B cell (primary cell): ENCODE results near the gene TSNAX. TPM values are rescaled to one million over a fixed set of nuclear protein-coding genes. Genes with fewer than 3 reads are reported as not detected.

Experiments used
- ATAC-seq: fragments of 200-7000 bp; cut with Tn5 transposase; one replicate; pipeline ENCODE4 v1.10.0; 2021; ENCODE audit warnings: low read depth, mild to moderate bottlenecking, moderate number of reproducible peaks, moderate library complexity
- CTCF ChIA-PET: fragments of 350-600 bp; sonication (Branson Sonifier 250); formaldehyde crosslinking; loops from one replicate; lab custom pipeline; 2021; ENCODE audit warnings: antibody characterized with exemption, inconsistent platforms; lab: Charles Lee
- POLR2A ChIA-PET: fragments of 350-600 bp; sonication (Branson Sonifier 250); formaldehyde crosslinking; loops from one replicate; lab custom pipeline; 2021; ENCODE audit warnings: antibody characterized with exemption; lab: Charles Lee
- DNase-seq: peaks from one replicate; pipeline ENCODE4 v3.0.0; 2013
- H2AFZ ChIP-seq: 2 replicates; pipeline ENCODE4 v1.6.1; 2012; ENCODE audit warnings: mild to moderate bottlenecking, low read depth, low read length; ENCODE audit not compliant: insufficient read depth, poor library complexity, severe bottlenecking
- H3K27ac ChIP-seq, 2 donors: 1 replicate in 1 of 2; 2 replicates in 1 of 2; pipeline ENCODE4 v1.5.1; 2012 to 2013; ENCODE audit warnings: low read length in 2 of 2, mild to moderate bottlenecking in 2 of 2, moderate library complexity in 1 of 2
- H3K27me3 ChIP-seq, 4 experiments: fragments of 200-600 bp in 1 of 4; sonication (generic) in 1 of 4; replicated peaks in 1 of 4; 1 replicate in 2 of 4; 2 replicates in 2 of 4; pipeline versions ENCODE4 v1.6.1 to v1.7.0; 2013 to 2016; ENCODE audit warnings: low read length in 3 of 4, mild to moderate bottlenecking in 2 of 4, mixed read lengths in 1 of 4, moderate library complexity in 1 of 4; ENCODE audit not compliant: insufficient read depth in 4 of 4, control insufficient read depth in 3 of 4; ENCODE audit errors: control extremely low read depth in 1 of 4
- H3K36me3 ChIP-seq, 2 experiments: replicated peaks in 1 of 2; 1 replicate in 1 of 2; 2 replicates in 1 of 2; pipeline versions ENCODE4 v1.6.1 to v1.7.1; 2013; ENCODE audit warnings: low read length in 1 of 2; ENCODE audit not compliant: insufficient read depth in 2 of 2, control insufficient read depth in 1 of 2; ENCODE audit errors: control extremely low read depth in 1 of 2, extremely low read depth in 1 of 2
- H3K4me1 ChIP-seq, 2 donors: fragments of 200-600 bp in 1 of 2; sonication (generic) in 1 of 2; 1 replicate in 1 of 2; 2 replicates in 1 of 2; pipeline versions ENCODE4 v1.5.1 to v1.6.1; 2013 to 2017; ENCODE audit warnings: low read length in 2 of 2; ENCODE audit not compliant: control insufficient read depth in 2 of 2, insufficient read depth in 2 of 2
- H3K4me2 ChIP-seq: replicated peaks from 2 replicates; pipeline ENCODE3; 2012; ENCODE audit warnings: mild to moderate bottlenecking, low read depth, low read length; ENCODE audit not compliant: poor library complexity, severe bottlenecking
- H3K4me3 ChIP-seq, 5 experiments: fragments of 200-600 bp in 1 of 5; sonication (generic) in 1 of 5; 1 replicate in 3 of 5; 2 replicates in 2 of 5; pipeline versions ENCODE4 v1.5.1 to v1.7.0; 2011 to 2016; ENCODE audit warnings: low read length in 4 of 5, mild to moderate bottlenecking in 4 of 5, low read depth in 2 of 5, control low read depth in 1 of 5, moderate library complexity in 1 of 5; ENCODE audit not compliant: insufficient read depth in 1 of 5; ENCODE audit errors: control extremely low read depth in 1 of 5, extremely low read depth in 1 of 5
- H3K79me2 ChIP-seq: fragments of 200-600 bp; sonication (generic); one replicate; pipeline ENCODE4 v1.6.0; 2016; ENCODE audit warnings: low read length; ENCODE audit not compliant: control insufficient read depth, insufficient read depth
- H3K9ac ChIP-seq: fragments of 200-600 bp; sonication (generic); 2 replicates; pipeline ENCODE4 v1.6.1; 2017; ENCODE audit warnings: mild to moderate bottlenecking, low read length, moderate library complexity
- H3K9me3 ChIP-seq, 3 donors: one replicate each; pipeline versions ENCODE4 v1.6.1 to v1.7.1; 2013; ENCODE audit warnings: low read length in 2 of 3; ENCODE audit not compliant: control insufficient read depth in 2 of 3, insufficient read depth in 1 of 3; ENCODE audit errors: control extremely low read depth in 1 of 3
- H4K20me1 ChIP-seq: 2 replicates; pipeline ENCODE4 v1.6.0; 2012; ENCODE audit warnings: mild to moderate bottlenecking, low read length; ENCODE audit not compliant: insufficient read depth, control insufficient read depth, poor library complexity, severe bottlenecking
- H3K27ac Mint-ChIP-seq: one replicate; pipeline ENCODE4 v1.8.0; 2021; ENCODE audit warnings: mixed read lengths
- H3K27me3 Mint-ChIP-seq: one replicate; pipeline ENCODE4 v1.8.0; 2021; ENCODE audit warnings: mixed read lengths
- H3K4me1 Mint-ChIP-seq: one replicate; pipeline ENCODE4 v1.8.0; 2021; ENCODE audit warnings: mixed read lengths
- H3K4me3 Mint-ChIP-seq: one replicate; pipeline ENCODE4 v1.8.0; 2021; ENCODE audit warnings: mixed read lengths
- H3K9me3 Mint-ChIP-seq: one replicate; pipeline ENCODE4 v1.8.0; 2022; ENCODE audit warnings: mixed read lengths; ENCODE audit not compliant: insufficient read depth
- EZH2 ChIP-seq: IDR thresholded peaks from 2 replicates; pipeline ENCODE4 v1.6.1; 2012; ENCODE audit warnings: borderline replicate concordance, low read depth, mild to moderate bottlenecking, moderate library complexity, low read length; ENCODE audit not compliant: insufficient read depth, poor library complexity, severe bottlenecking
- WGBS: methylation state at CpG from one replicate; pipeline ENCODE4 v1.1.5; 2013; ENCODE audit warnings: missing lambda C conversion rate; ENCODE audit not compliant: insufficient coverage; 5-methylcytosine and 5-hydroxymethylcytosine counted together
- intact Hi-C: fragments of 100-400 bp; cut with micrococcal nuclease; formaldehyde crosslinking; loops from one replicate; pipeline ENCODE4 v1.10.0; 2022
- polyA plus RNA-seq: library from polyadenylated mRNA; depleted of rRNA; stranded (reverse); fragments of >200 nt; gene quantifications from 2 replicates; pipeline ENCODE4 v1.2.3, GENCODE V29; 2012
- total RNA-seq, 2 donors: library from RNA; stranded (reverse); fragments of 120-200 nt in 1 of 2; gene quantifications; 1 replicate in 1 of 2; 2 replicates in 1 of 2; pipeline versions ENCODE4 v1.2.3 to v1.2.4, GENCODE V29; 2013 to 2022
- TF ChIP-seq, protein P1 (sequence below): fragments of 200-600 bp; IDR thresholded peaks from one replicate; pipeline ENCODE4 v1.8.0; 2022; ENCODE audit warnings: antibody characterized with exemption, mild to moderate bottlenecking

The TSNAX gene
- total and polyA plus RNA-seq, 2 donors (not counting 1 experiment from before 2014, with no cell fraction given): 9.0 to 41.4 TPM

DNA sequence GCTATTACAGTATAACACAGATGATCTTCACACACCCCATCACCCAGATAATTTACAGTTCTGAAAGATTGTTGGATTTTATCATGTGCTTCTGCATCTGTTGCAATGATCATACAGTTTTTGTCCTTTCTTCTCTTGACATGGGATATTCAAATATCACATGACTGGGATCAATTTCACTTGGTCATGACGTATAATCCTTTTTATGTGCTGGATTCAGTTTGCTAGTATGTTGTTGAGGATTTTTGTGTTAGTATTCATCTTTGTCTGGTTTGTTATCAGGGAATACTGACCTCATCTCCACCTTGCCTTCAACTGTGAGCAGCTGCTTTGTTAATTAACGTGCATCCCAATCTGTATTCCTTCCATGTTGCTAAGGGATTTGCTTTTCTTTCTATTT lies 53.4 kb downstream of the TSNAX start:
- Histone ChIP-seq H3K27me3 (no peaks in the 10 kb centered on the region), H2AFZ (no peak overlapping the region), H3K9ac (no peak overlapping the region), H3K4me2 (no peak overlapping the region), H3K36me3 (no peaks in the 10 kb centered on the region), H3K9me3 (no peaks in the 10 kb centered on the region), H3K79me2 (no peaks in the 10 kb centered on the region), H4K20me1 (no peaks in the 10 kb centered on the region), H3K4me1 (no peaks in the 10 kb centered on the region), H3K27ac (no peak overlapping the region), H3K4me3 (no peak overlapping the region)
- Mint-ChIP-seq H3K9me3 (no peaks in the 10 kb centered on the region), H3K27me3 (no peaks in the 10 kb centered on the region), H3K4me1 (peaks cover 4% of the 10 kb centered on the region), H3K4me3 (no peak overlapping the region), H3K27ac (no peak overlapping the region)
- no CpG with 5 or more reads among the region's 2 CpGs for WGBS
- intact Hi-C loops: no loop called here
- ATAC-seq (no peak), DNase-seq (no peak)
- no peak for TF ChIP-seq EZH2
- TF ChIP-seq, protein P1, sequence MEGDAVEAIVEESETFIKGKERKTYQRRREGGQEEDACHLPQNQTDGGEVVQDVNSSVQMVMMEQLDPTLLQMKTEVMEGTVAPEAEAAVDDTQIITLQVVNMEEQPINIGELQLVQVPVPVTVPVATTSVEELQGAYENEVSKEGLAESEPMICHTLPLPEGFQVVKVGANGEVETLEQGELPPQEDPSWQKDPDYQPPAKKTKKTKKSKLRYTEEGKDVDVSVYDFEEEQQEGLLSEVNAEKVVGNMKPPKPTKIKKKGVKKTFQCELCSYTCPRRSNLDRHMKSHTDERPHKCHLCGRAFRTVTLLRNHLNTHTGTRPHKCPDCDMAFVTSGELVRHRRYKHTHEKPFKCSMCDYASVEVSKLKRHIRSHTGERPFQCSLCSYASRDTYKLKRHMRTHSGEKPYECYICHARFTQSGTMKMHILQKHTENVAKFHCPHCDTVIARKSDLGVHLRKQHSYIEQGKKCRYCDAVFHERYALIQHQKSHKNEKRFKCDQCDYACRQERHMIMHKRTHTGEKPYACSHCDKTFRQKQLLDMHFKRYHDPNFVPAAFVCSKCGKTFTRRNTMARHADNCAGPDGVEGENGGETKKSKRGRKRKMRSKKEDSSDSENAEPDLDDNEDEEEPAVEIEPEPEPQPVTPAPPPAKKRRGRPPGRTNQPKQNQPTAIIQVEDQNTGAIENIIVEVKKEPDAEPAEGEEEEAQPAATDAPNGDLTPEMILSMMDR: no peak
- POLR2A ChIA-PET: no interaction called here
- CTCF ChIA-PET: no interaction called here

DNA sequence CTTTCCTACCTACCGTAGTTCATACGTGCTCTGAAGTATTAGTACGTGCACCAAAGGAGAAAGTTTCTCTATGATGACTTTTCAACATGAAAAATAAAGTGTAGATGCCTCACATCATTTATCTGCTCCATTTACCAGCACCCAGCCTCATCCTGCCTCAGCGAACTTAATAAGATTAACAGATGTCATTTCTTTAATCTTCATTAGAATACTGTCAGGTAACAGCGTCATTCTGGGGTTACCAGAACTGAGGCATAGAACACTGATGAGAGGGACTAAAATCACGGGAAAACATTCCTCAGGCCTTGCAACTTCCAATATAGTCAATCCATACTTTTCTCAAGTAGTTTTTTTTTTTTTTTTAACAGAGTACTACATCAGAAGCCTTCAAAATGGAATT lies 54.9 kb downstream of the TSNAX start:
- H3K27ac Mint-ChIP-seq: no peak overlapping the region
- no peak for ATAC-seq
- intact Hi-C loops: no loop called here
- H3K9me3 ChIP-seq: no peaks in the 10 kb centered on the region
- no peaks in the 10 kb centered on the region for H3K27me3 ChIP-seq
- no peaks in the 10 kb centered on the region for H3K9me3 Mint-ChIP-seq
- no peaks in the 10 kb centered on the region for H3K27me3 Mint-ChIP-seq
- 86% methylated on average over 1 of the region's 6 CpGs for WGBS
- no peak overlapping the region for H3K4me3 Mint-ChIP-seq
- H2AFZ ChIP-seq: no peak overlapping the region
- H3K79me2 ChIP-seq: no peaks in the 10 kb centered on the region
- H3K4me2 ChIP-seq: no peak overlapping the region
- peaks cover 4% of the 10 kb centered on the region for H3K4me1 Mint-ChIP-seq
- H3K4me1 ChIP-seq: no peaks in the 10 kb centered on the region
- H3K4me3 ChIP-seq: no peak overlapping the region
- POLR2A ChIA-PET: interaction anchor here (0.5 kb wide), 1 partner anchor 543 kb away, joined by 3 read pairs; no protein-coding TSS in a partner anchor
- CTCF ChIA-PET: no interaction called here
- no peak overlapping the region for H3K27ac ChIP-seq
- H3K9ac ChIP-seq: no peak overlapping the region
- TF ChIP-seq, protein P1: no peak
- TF ChIP-seq EZH2: no peak
- no peak for DNase-seq
- no peaks in the 10 kb centered on the region for H4K20me1 ChIP-seq
- H3K36me3 ChIP-seq: no peaks in the 10 kb centered on the region
